Stimulated activated CD4-positive, alpha-beta T cell treated with anti-CD3 and anti-CD28 coated beads, Interleukin-2, amount 100 ng/mL, for 24 hours (primary cell): ENCODE results near the gene CADPS.

Experiments used
- DNase-seq, 2 donors: peaks; one replicate each; pipeline ENCODE4 v3.0.0-alpha.2; 2020

CADPS gene

GRCh38 chr3:62873451-62873760, 1.8 kb downstream of the CADPS start:
- DNase-seq = no peak

- no peak for DNase-seq
These were observed 2.9 kb downstream of the CADPS start for GRCh38 chr3:62872318-62872717.

- no peak for DNase-seq
These were observed 4.9 kb downstream of the CADPS start for GRCh38 chr3:62870321-62870720.

- no peak for DNase-seq
These were observed 11.6 kb downstream of the CADPS start for GRCh38 chr3:62863648-62864047.

GRCh38 chr3:62859203-62859791, 15.9 kb downstream of the CADPS start:
- no peak for DNase-seq

GRCh38 chr3:62845996-62846395, 29.2 kb downstream of the CADPS start:
- no peak for DNase-seq

- DNase-seq = no peak
These were observed 31.7 kb downstream of the CADPS start for GRCh38 chr3:62843508-62843907.

GRCh38 chr3:62839748-62840147, 35.5 kb downstream of the CADPS start:
- DNase-seq = no peak

- DNase-seq = no peak
These were observed 38.0 kb downstream of the CADPS start for GRCh38 chr3:62837145-62837787.

GRCh38 chr3:62835554-62836236, 39.5 kb downstream of the CADPS start:
- no peak for DNase-seq

GRCh38 chr3:62833538-62833937, 41.7 kb downstream of the CADPS start:
- no peak for DNase-seq

GRCh38 chr3:62832553-62832952, 42.7 kb downstream of the CADPS start:
- DNase-seq = no peak

GRCh38 chr3:62830727-62831322, 44.4 kb downstream of the CADPS start:
- no peak for DNase-seq

GRCh38 chr3:62827550-62827949, 47.7 kb downstream of the CADPS start:
- DNase-seq = no peak

- DNase-seq = no peak
These were observed 50.1 kb downstream of the CADPS start for GRCh38 chr3:62824965-62825592.

GRCh38 chr3:62823461-62824050, 51.7 kb downstream of the CADPS start:
- no peak for DNase-seq

- no peak for DNase-seq
These were observed 52.3 kb downstream of the CADPS start for GRCh38 chr3:62822905-62823304.

GRCh38 chr3:62818347-62818746, 56.9 kb downstream of the CADPS start:
- DNase-seq = no peak

- DNase-seq = no peak
These were observed 57.5 kb downstream of the CADPS start for GRCh38 chr3:62817678-62818077.

- no peak for DNase-seq
These were observed 59.2 kb downstream of the CADPS start for GRCh38 chr3:62815981-62816380.

GRCh38 chr3:62812631-62813030, 62.6 kb downstream of the CADPS start:
- DNase-seq = no peak

- DNase-seq = no peak
These were observed 64.1 kb downstream of the CADPS start for GRCh38 chr3:62811119-62811518.

- DNase-seq = no peak
These were observed 65.8 kb downstream of the CADPS start for GRCh38 chr3:62809369-62809768.
